ENCODE data around the gene TPK1. TPM values are rescaled to one million over a fixed set of nuclear protein-coding genes. Genes with fewer than 3 reads are reported as not detected.

The TPK1 gene
- total and polyA plus RNA-seq, 2 of the 8 experiments (the other 6 are each of a cell fraction or from before 2014, with no cell fraction given) = 1.9 to 2.7 TPM

DNA sequence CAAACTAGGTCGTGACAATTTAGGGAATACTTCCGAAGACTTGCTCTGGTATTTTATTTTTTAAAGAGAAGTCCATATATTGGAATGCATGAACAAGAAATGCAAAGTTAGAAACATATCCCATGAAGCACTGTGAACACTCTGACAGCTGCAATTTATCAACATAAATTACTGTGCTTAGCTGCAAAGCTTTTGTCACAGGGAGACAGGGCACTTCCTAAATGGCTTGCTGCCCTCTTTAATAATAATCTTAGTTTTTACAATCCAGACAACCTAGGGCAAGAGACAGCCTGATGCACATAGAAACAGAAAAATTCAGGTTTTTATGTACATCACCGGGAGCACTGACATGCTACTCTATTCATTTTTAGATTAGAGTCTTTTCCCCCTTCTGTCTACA is 354.0 kb downstream of the TPK1 start:
- Histone ChIP-seq H3K23me2 (ENCODE audit: low read depth, low read length) (no peaks in the 10 kb centered on the region), H4K5ac (ENCODE audit: insufficient read length, low read depth, low read length) (no peak overlapping the region), H2AK5ac (ENCODE audit: low read depth, low read length) (no peak overlapping the region), H3K4me2 (ENCODE audit: insufficient read depth in 1 of 2, low read depth in 2 of 2, low read length in 2 of 2) (no peak overlapping the region), H3K9me3 (ENCODE audit: insufficient read depth in 2 of 2, low read depth in 1 of 2, low read length in 1 of 2) (no peaks in the 10 kb centered on the region), H3K36me3 (ENCODE audit: control insufficient read depth in 2 of 4, insufficient read depth in 4 of 4, low read length in 3 of 4) (no peaks in the 10 kb centered on the region), H2AFZ (ENCODE audit: low read length) (no peak overlapping the region), H3K79me1 (ENCODE audit: low read depth, low read length) (no peaks in the 10 kb centered on the region), H3K14ac (ENCODE audit: insufficient read length) (no peak overlapping the region), H3K27me3 (replicated peaks in 1 of 4; ENCODE audit: control insufficient read depth in 3 of 4, extremely low read depth in 1 of 4, insufficient read depth in 3 of 4, low read length in 3 of 4) (peaks cover 0 to 1% (median 0%) of the 10 kb centered on the region in 4 experiments; a peak in 1 of 7 replicates), H2BK120ac (replicated peaks; ENCODE audit: low read depth, low read length) (no peak overlapping the region), H3K4ac (replicated peaks; ENCODE audit: insufficient read length, low read depth, low read length) (no peak overlapping the region), H4K20me1 (replicated peaks in 1 of 2; ENCODE audit: control insufficient read depth in 1 of 2, insufficient read depth in 2 of 2, low read length in 2 of 2) (no peaks in the 10 kb centered on the region), H4K91ac (replicated peaks; ENCODE audit: insufficient read length, low read length) (no peak overlapping the region), H2BK20ac (ENCODE audit: low read length) (no peak overlapping the region), H3K18ac (ENCODE audit: extremely low read depth, low read length) (no peak overlapping the region), H2BK5ac (ENCODE audit: low read depth, low read length) (no peak overlapping the region), H3K23ac (ENCODE audit: insufficient read length) (no peak overlapping the region), H3K4me1 (replicated peaks in 1 of 4; ENCODE audit: control insufficient read depth in 3 of 4, insufficient read depth in 4 of 4, low read length in 3 of 4) (peaks cover 0 to 3% (median 0%) of the 10 kb centered on the region in 4 experiments; a peak in 1 of 7 replicates), H3K4me3 (ENCODE audit: extremely low read depth in 1 of 4, insufficient read depth in 2 of 4, low read depth in 3 of 4, low read length in 4 of 4) (no peak overlapping the region), H2BK15ac (ENCODE audit: low read length) (no peak overlapping the region), H3K56ac (replicated peaks; ENCODE audit: insufficient read length, low read depth, low read length) (no peak overlapping the region), H3K79me2 (ENCODE audit: control insufficient read depth in 1 of 2, insufficient read depth in 2 of 2, low read length in 2 of 2) (no peaks in the 10 kb centered on the region), H3K27ac (ENCODE audit: low read depth, low read length) (no peak overlapping the region), H4K8ac (ENCODE audit: extremely low read depth, insufficient read depth, low read length) (no peak overlapping the region), H3K9ac (replicated peaks in 1 of 4; ENCODE audit: extremely low read depth in 1 of 4, low read depth in 3 of 4, low read length in 3 of 4) (no peak overlapping the region), H2BK12ac (ENCODE audit: low read depth, low read length) (no peak overlapping the region)
- FAIRE-seq (no peak), DNase-seq (ENCODE audit: low read depth in 1 of 2, low spot score in 2 of 2) (no peak)
- CTCF ChIA-PET (ENCODE audit: partially characterized antibody) = interaction anchor here (0.9 to 1.5 kb wide), 4 partner anchors 9 to 33 kb away, joined by 3 to 4 read pairs (median 3); no protein-coding TSS in a partner anchor
- WGBS, 2 experiments (ENCODE audit: extremely low coverage in 1 of 2, insufficient coverage in 1 of 2, insufficient read length in 1 of 2, insufficient replicate concordance in 2 of 2, low coverage in 1 of 2, low lambda C conversion rate in 2 of 2, missing lambda C conversion rate in 1 of 2) = 78% methylated on average over 3 of the region's 3 CpGs; no CpG with 5 or more reads in 1 of the 2 experiments
- POLR2A ChIA-PET (ENCODE audit: partially characterized antibody) = interaction anchor here (0.6 kb wide), 1 partner anchor 49 kb away, joined by 4 read pairs; no protein-coding TSS in a partner anchor
- TF ChIP-seq YY1 (IDR thresholded peaks at IDR 0.05; ENCODE audit: low read depth, low read length) (no peak), RXRA (IDR thresholded peaks at IDR 0.05; ENCODE audit: insufficient read depth, low read depth, low read length) (no peak), FOSL1 (IDR thresholded peaks at IDR 0.05; ENCODE audit: insufficient read depth, low read depth, low read length) (no peak), SRF (IDR thresholded peaks at IDR 0.05; ENCODE audit: low read depth, low read length) (no peak), JUND (IDR thresholded peaks at IDR 0.05; ENCODE audit: low read length) (no peak)

Measured in H1 (cell line).